Pancreas (tissue), 10 donors: ENCODE data around the gene AFAP1L2. TPM values are rescaled to one million over a fixed set of nuclear protein-coding genes. Genes with fewer than 3 reads are reported as not detected.

ENCODE experiments used
- ATAC-seq, 4 donors: fragments of 200-7000 bp; cut with Tn5 transposase; one replicate each; pipeline versions ENCODE4 v1.8.0 to v1.9.1; 2020; ENCODE audit warnings: mild to moderate bottlenecking in 4 of 4, moderate library complexity in 4 of 4
- DNase-seq, 6 donors: peaks; one replicate each; pipeline ENCODE4 v3.0.0-alpha.2; 2020
- FAIRE-seq: peaks from 2 replicates; lab custom pipeline; 2012; peaks lifted over from hg19 to GRCh38; lab: Jason Lieb, UNC
- H3K27ac ChIP-seq, 4 donors: fragments of 200-600 bp; sonication (generic); 1 replicate in 3 of 4; 2 replicates in 1 of 4; pipeline versions ENCODE4 v1.5.0 to v1.8.0; 2020
- H3K27me3 ChIP-seq, 4 donors: fragments of 200-600 bp; one replicate each; pipeline ENCODE4 v1.8.0; 2021
- H3K36me3 ChIP-seq, 3 donors: fragments of 200-600 bp; sonication (generic) in 1 of 3; one replicate each; pipeline versions ENCODE4 v1.5.0 to v1.8.0; 2020 to 2021
- H3K4me1 ChIP-seq, 3 donors: fragments of 200-600 bp; one replicate each; pipeline ENCODE4 v1.8.0; 2021
- H3K4me3 ChIP-seq, 4 donors: fragments of 200-600 bp; sonication (generic) in 2 of 4; one replicate each; pipeline versions ENCODE4 v1.5.0 to v1.8.0; 2020 to 2021
- H3K9me3 ChIP-seq, 4 donors: fragments of 200-600 bp; one replicate each; pipeline ENCODE4 v1.8.0; 2021
- WGBS, 2 donors: extraction: QIAGEN DNeasy Blood & Tissue Kit; methylation state at CpG; one replicate each; pipeline ENCODE4 v1.1.7; 2013; 5-methylcytosine and 5-hydroxymethylcytosine counted together
- intact Hi-C, 3 donors: fragments of 100-400 bp; cut with DNase I; formaldehyde crosslinking; loops; one replicate each; pipeline versions ENCODE4 v1.11.1 to v1.14.2; 2022
- polyA plus RNA-seq, 2 donors: library from polyadenylated mRNA; stranded (reverse); fragments of 200-250 nt; gene quantifications; one replicate each; pipeline ENCODE4 v1.2.3, GENCODE V29; 2013
- total RNA-seq, 6 donors: library from RNA; stranded (reverse); fragmentation: NEBNext Ultra II Directional in 4 of 6; extraction: Animal tissue kit (Norgen Biotek cat#: 25700) in 4 of 6; gene quantifications; one replicate each; pipeline versions ENCODE4 v1.2.1 to v1.2.4, GENCODE V29; 2021 to 2023
- TF ChIP-seq, protein P1 (sequence below), 4 donors: fragments of 200-600 bp; sonication (generic) in 3 of 4; IDR thresholded peaks; one replicate each; pipeline versions ENCODE4 v1.5.0 to v1.8.0; 2021; ENCODE audit warnings: antibody characterized with exemption in 4 of 4
- donor health status: healthy with polysubstance abuse.
- donor health status: DM: no; HTN: no; CAD: no; lungs with moderate emphysema.
- donor health status: DM: no; HTN: no; CAD: no.
- donor health status: control.
- donor health status: control.
- donor health status: Bipolar disorder and iron deficiency.
- donor health status: DM: yes; HTN: yes; CAD: no.
- donor health status: DM: no; HTN: no; CAD: no.
- donor health status: DM: no; HTN: no; CAD: no.
- donor health status: DM: yes; HTN: yes; CAD: no.

The AFAP1L2 gene
- total and polyA plus RNA-seq, 8 donors: 3.3 to 19.9 (median 5.3) TPM

GRCh38 chr10:114429581-114430335 lies 25.5 kb upstream of the AFAP1L2 start:
- Histone ChIP-seq H3K4me3 (no peak overlapping the region), H3K36me3 (no peaks in the 10 kb centered on the region), H3K27me3 (no peaks in the 10 kb centered on the region), H3K4me1 (peaks cover 26 to 45% (median 27%) of the 10 kb centered on the region in 3 donors), H3K27ac (peak overlapping the region; percentile 58 to 66 (median 64)), H3K9me3 (no peaks in the 10 kb centered on the region)
- intact Hi-C loops: loop anchor here in 1 of 3 donors (10.0 kb wide), 1 partner anchor 115 kb away; no protein-coding TSS in a partner anchor
- FAIRE-seq (no peak), DNase-seq (no peak), ATAC-seq (no peak)
- 81 to 85% methylated on average over 9 of the region's 9 CpGs for WGBS, 2 donors
- TF ChIP-seq, protein P1, sequence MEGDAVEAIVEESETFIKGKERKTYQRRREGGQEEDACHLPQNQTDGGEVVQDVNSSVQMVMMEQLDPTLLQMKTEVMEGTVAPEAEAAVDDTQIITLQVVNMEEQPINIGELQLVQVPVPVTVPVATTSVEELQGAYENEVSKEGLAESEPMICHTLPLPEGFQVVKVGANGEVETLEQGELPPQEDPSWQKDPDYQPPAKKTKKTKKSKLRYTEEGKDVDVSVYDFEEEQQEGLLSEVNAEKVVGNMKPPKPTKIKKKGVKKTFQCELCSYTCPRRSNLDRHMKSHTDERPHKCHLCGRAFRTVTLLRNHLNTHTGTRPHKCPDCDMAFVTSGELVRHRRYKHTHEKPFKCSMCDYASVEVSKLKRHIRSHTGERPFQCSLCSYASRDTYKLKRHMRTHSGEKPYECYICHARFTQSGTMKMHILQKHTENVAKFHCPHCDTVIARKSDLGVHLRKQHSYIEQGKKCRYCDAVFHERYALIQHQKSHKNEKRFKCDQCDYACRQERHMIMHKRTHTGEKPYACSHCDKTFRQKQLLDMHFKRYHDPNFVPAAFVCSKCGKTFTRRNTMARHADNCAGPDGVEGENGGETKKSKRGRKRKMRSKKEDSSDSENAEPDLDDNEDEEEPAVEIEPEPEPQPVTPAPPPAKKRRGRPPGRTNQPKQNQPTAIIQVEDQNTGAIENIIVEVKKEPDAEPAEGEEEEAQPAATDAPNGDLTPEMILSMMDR (IDR thresholded peaks at IDR 0.05): no peak

GRCh38 chr10:114427124-114427852 lies 23.0 kb upstream of the AFAP1L2 start:
- peaks cover 26 to 43% (median 27%) of the 10 kb centered on the region in 3 donors for H3K4me1 ChIP-seq
- peak; percentile 27 to 54 (median 33) for ATAC-seq
- no peaks in the 10 kb centered on the region for H3K9me3 ChIP-seq
- TF ChIP-seq, protein P1 (IDR thresholded peaks at IDR 0.05): no peak
- no peaks in the 10 kb centered on the region for H3K36me3 ChIP-seq
- H3K27ac ChIP-seq: peak overlapping the region; percentile 21 to 52 (median 41)
- intact Hi-C loops: no loop called here
- no peaks in the 10 kb centered on the region for H3K27me3 ChIP-seq
- no peak overlapping the region for H3K4me3 ChIP-seq
- WGBS, 2 donors: 72% methylated on average over 9 of the region's 9 CpGs
- FAIRE-seq: no peak
- DNase-seq: no peak

DNA sequence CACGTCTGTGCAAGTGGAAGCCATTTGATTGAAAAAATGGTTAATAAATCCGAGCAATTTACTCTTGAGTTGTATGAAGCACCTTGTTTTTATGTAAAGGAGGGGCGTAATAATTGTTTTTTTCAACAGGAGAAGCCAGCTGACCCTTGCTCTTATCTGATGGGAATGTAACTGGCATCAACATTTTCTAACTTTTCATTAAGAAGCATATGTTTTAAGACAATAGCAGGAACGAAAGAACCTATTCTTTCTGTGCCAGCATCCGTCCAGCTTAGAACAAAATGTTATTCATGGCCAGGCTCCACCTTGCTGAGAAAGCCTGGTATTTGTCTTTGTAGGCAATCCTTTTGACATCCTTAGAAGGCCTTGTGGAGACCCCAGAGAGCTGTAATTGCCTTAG lies 22.2 kb upstream of the AFAP1L2 start:
- intact Hi-C loops: no loop called here
- Histone ChIP-seq H3K36me3 (no peaks in the 10 kb centered on the region), H3K4me1 (peaks cover 21 to 35% (median 21%) of the 10 kb centered on the region in 3 donors), H3K27me3 (no peaks in the 10 kb centered on the region), H3K9me3 (no peaks in the 10 kb centered on the region), H3K27ac (peak overlapping the region in 3 of 4 donors; percentile 21 to 52 (median 47)), H3K4me3 (no peak overlapping the region)
- no peak for DNase-seq
- WGBS, 2 donors: 45 to 51% methylated on average over 5 of the region's 5 CpGs
- no peak for FAIRE-seq
- ATAC-seq: no peak
- TF ChIP-seq, protein P1 (IDR thresholded peaks at IDR 0.05): no peak

GRCh38 chr10:114420811-114421485 lies 16.6 kb upstream of the AFAP1L2 start:
- no peak for FAIRE-seq
- Histone ChIP-seq H3K27ac (no peak overlapping the region), H3K4me3 (no peak overlapping the region), H3K4me1 (no peaks in the 10 kb centered on the region), H3K27me3 (no peaks in the 10 kb centered on the region), H3K36me3 (no peaks in the 10 kb centered on the region), H3K9me3 (no peaks in the 10 kb centered on the region)
- TF ChIP-seq, protein P1 (IDR thresholded peaks at IDR 0.05): no peak
- no peak for DNase-seq
- intact Hi-C loops: no loop called here
- 91 to 93% methylated on average over 4 of the region's 4 CpGs for WGBS, 2 donors
- ATAC-seq: no peak
